Erythroblast (primary cell): Measurements from ENCODE around the gene LRRC8A.

Experiments
- GATA1 ChIP-seq: IDR thresholded peaks from 2 replicates; pipeline ENCODE4 v1.6.1; 2011; ENCODE audit warnings: low read depth, mild to moderate bottlenecking, control low read depth, low read length, moderate library complexity
- POLR2A ChIP-seq: IDR thresholded peaks from 2 replicates; pipeline ENCODE4 v1.6.1; 2011; ENCODE audit warnings: mild to moderate bottlenecking, low read length

- TF ChIP-seq POLR2A, result no peak
- TF ChIP-seq GATA1, result no peak
These were observed 16.4 kb downstream of the LRRC8A start for GRCh38 chr9:128898382-128898781.
